Upper lobe of left lung (tissue), 4 donors: ENCODE results near the gene PRDM4.

Experiments used
- POLR2AphosphoS5 ChIP-seq, 2 donors: sonication (generic); formaldehyde crosslinking; IDR thresholded peaks; one replicate each; pipeline ENCODE4 v1.5.1; 2017; ENCODE audit warnings: antibody characterized with exemption in 2 of 2
- TF ChIP-seq, protein P1 (sequence below), 6 experiments: fragments of 450-650 bp in 4 of 6; fragments of 200-600 bp in 2 of 6; sonication (generic) in 2 of 6; IDR thresholded peaks; one replicate each; pipeline ENCODE4 v1.5.1; 2016 to 2019; ENCODE audit warnings: antibody characterized with exemption in 6 of 6

DNA sequence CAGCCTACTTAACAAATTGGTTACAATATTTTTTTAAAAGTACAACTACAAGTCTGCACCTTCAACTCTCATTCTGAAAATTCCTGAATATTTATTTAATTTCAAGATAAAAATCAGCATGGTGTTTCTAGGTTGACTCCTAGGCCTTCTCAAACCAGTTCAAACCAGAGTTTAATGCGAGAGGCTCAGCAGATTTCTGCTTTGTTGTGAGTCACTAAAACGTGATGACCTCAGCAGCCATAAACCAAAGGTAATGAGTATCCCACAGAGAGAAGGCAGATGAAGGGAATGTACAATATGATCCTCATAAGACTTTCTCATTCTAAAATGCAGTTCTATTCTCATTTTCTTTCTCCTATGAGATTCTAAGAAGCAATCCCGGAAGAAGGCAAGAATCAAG lies 1.5 kb downstream of the PRDM4 start:
- TF ChIP-seq, protein P1, sequence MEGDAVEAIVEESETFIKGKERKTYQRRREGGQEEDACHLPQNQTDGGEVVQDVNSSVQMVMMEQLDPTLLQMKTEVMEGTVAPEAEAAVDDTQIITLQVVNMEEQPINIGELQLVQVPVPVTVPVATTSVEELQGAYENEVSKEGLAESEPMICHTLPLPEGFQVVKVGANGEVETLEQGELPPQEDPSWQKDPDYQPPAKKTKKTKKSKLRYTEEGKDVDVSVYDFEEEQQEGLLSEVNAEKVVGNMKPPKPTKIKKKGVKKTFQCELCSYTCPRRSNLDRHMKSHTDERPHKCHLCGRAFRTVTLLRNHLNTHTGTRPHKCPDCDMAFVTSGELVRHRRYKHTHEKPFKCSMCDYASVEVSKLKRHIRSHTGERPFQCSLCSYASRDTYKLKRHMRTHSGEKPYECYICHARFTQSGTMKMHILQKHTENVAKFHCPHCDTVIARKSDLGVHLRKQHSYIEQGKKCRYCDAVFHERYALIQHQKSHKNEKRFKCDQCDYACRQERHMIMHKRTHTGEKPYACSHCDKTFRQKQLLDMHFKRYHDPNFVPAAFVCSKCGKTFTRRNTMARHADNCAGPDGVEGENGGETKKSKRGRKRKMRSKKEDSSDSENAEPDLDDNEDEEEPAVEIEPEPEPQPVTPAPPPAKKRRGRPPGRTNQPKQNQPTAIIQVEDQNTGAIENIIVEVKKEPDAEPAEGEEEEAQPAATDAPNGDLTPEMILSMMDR (IDR thresholded peaks at IDR 0.05), result no peak
- no peak for TF ChIP-seq POLR2AphosphoS5 (IDR thresholded peaks at IDR 0.05)
